CD14-positive monocyte (primary cell): ENCODE results near the gene EPHA3. TPM values are rescaled to one million over a fixed set of nuclear protein-coding genes. Genes with fewer than 3 reads are reported as not detected.
"Not testable (repeated sequence)": the region's sequence is repeated elsewhere in the genome, so short reads cannot be mapped to it uniquely, and the experiment has no call there.

ENCODE experiments used
- DNase-seq, 3 donors: peaks; one replicate each; pipeline ENCODE4 v3.0.0-alpha.2; 2011 to 2022
- H2AFZ ChIP-seq: 2 replicates; pipeline ENCODE4 v1.6.0; 2012; ENCODE audit warnings: mild to moderate bottlenecking, low read depth, low read length, inconsistent platforms; ENCODE audit not compliant: insufficient read depth, poor library complexity, severe bottlenecking
- H3K27ac ChIP-seq, 2 donors: 1 replicate in 1 of 2; 2 replicates in 1 of 2; pipeline ENCODE4 v1.5.1; 2012 to 2013; ENCODE audit warnings: low read length in 2 of 2, control low read depth in 1 of 2, inconsistent platforms in 1 of 2, low read depth in 1 of 2, mild to moderate bottlenecking in 1 of 2
- H3K27me3 ChIP-seq, 2 donors: one replicate each; pipeline versions ENCODE4 v1.6.0 to v1.6.1; 2011 to 2013; ENCODE audit warnings: low read length in 2 of 2; ENCODE audit not compliant: control insufficient read depth in 2 of 2, insufficient read depth in 2 of 2
- H3K36me3 ChIP-seq, 2 donors: replicated peaks in 1 of 2; 1 replicate in 1 of 2; 2 replicates in 1 of 2; pipeline versions ENCODE4 v1.5.1 to v1.6.1; 2012 to 2013; ENCODE audit warnings: low read length in 2 of 2, control low read depth in 1 of 2, inconsistent platforms in 1 of 2, mild to moderate bottlenecking in 1 of 2; ENCODE audit not compliant: insufficient read depth in 2 of 2, control insufficient read depth in 1 of 2
- H3K4me1 ChIP-seq, 2 donors: 1 replicate in 1 of 2; 2 replicates in 1 of 2; pipeline versions ENCODE4 v1.5.1 to v1.6.1; 2012 to 2013; ENCODE audit warnings: low read length in 2 of 2, control low read depth in 1 of 2, inconsistent platforms in 1 of 2, mild to moderate bottlenecking in 1 of 2, moderate library complexity in 1 of 2; ENCODE audit not compliant: insufficient read depth in 2 of 2, control insufficient read depth in 1 of 2
- H3K4me2 ChIP-seq: replicated peaks from 2 replicates; pipeline ENCODE3; 2012; ENCODE audit warnings: low read length, moderate library complexity, mild to moderate bottlenecking; ENCODE audit not compliant: poor library complexity, severe bottlenecking; ENCODE audit errors: extremely low read depth
- H3K4me3 ChIP-seq, 3 experiments: fragments of 200-600 bp in 1 of 3; sonication (generic) in 1 of 3; replicated peaks in 1 of 3; 1 replicate in 2 of 3; 2 replicates in 1 of 3; pipeline ENCODE4 v1.5.1; 2011 to 2013; ENCODE audit warnings: low read length in 3 of 3, mild to moderate bottlenecking in 3 of 3, control low read depth in 2 of 3, low read depth in 2 of 3, inconsistent platforms in 1 of 3, moderate library complexity in 1 of 3
- H3K79me2 ChIP-seq: 2 replicates; pipeline ENCODE4 v1.6.0; 2012; ENCODE audit warnings: mild to moderate bottlenecking, control low read depth, inconsistent platforms, low read length, moderate library complexity; ENCODE audit not compliant: insufficient read depth
- H3K9ac ChIP-seq: 2 replicates; pipeline ENCODE4 v1.6.0; 2017; ENCODE audit warnings: low read length, mild to moderate bottlenecking; ENCODE audit not compliant: insufficient read depth, poor library complexity, severe bottlenecking
- H3K9me3 ChIP-seq, 2 donors: replicated peaks in 1 of 2; 1 replicate in 1 of 2; 2 replicates in 1 of 2; pipeline versions ENCODE4 v1.5.1 to v1.6.1; 2012 to 2013; ENCODE audit warnings: low read length in 2 of 2, control low read depth in 1 of 2; ENCODE audit not compliant: control insufficient read depth in 1 of 2, insufficient read depth in 1 of 2
- H4K20me1 ChIP-seq: 2 replicates; pipeline ENCODE4 v1.6.0; 2012; ENCODE audit warnings: mild to moderate bottlenecking, low read length, control low read depth, moderate library complexity; ENCODE audit not compliant: insufficient read depth
- H3K27ac Mint-ChIP-seq, 7 donors: one replicate each; pipeline ENCODE4 v1.8.0; 2020; ENCODE audit warnings: mild to moderate bottlenecking in 7 of 7, mixed read lengths in 7 of 7, moderate library complexity in 6 of 7, inconsistent platforms in 2 of 7
- H3K27me3 Mint-ChIP-seq, 3 donors: one replicate each; pipeline ENCODE4 v1.8.0; 2021 to 2022; ENCODE audit warnings: low read depth in 3 of 3, mild to moderate bottlenecking in 3 of 3, mixed read lengths in 3 of 3, moderate library complexity in 3 of 3, inconsistent platforms in 1 of 3
- H3K36me3 Mint-ChIP-seq, 2 donors: one replicate each; pipeline ENCODE4 v1.8.0; 2020; ENCODE audit warnings: mixed read lengths in 2 of 2, inconsistent platforms in 1 of 2, mild to moderate bottlenecking in 1 of 2
- H3K4me1 Mint-ChIP-seq: one replicate; pipeline ENCODE4 v1.8.0; 2020; ENCODE audit warnings: mild to moderate bottlenecking, mixed read lengths
- H3K4me3 Mint-ChIP-seq, 2 donors: one replicate each; pipeline ENCODE4 v1.8.0; 2020; ENCODE audit warnings: mild to moderate bottlenecking in 2 of 2, mixed read lengths in 2 of 2, moderate library complexity in 1 of 2
- H3K9me3 Mint-ChIP-seq, 7 donors: one replicate each; pipeline ENCODE4 v1.8.0; 2020 to 2022; ENCODE audit warnings: mixed read lengths in 7 of 7, mild to moderate bottlenecking in 6 of 7, moderate library complexity in 6 of 7, inconsistent platforms in 2 of 7
- whole genome bisulfite sequencing: methylation state at CpG from one replicate; pipeline ENCODE4 v1.1.5; 2013; ENCODE audit warnings: missing lambda C conversion rate; ENCODE audit not compliant: insufficient coverage; 5-methylcytosine and 5-hydroxymethylcytosine counted together
- intact Hi-C, 2 donors: fragments of 100-400 bp; cut with micrococcal nuclease; formaldehyde crosslinking; loops; one replicate each; pipeline versions ENCODE4 v1.15.0 to v1.15.1; 2023
- polyA plus RNA-seq, 3 donors: library from polyadenylated mRNA; depleted of rRNA in 1 of 3; unstranded in 2 of 3; stranded (reverse) in 1 of 3; fragments of 300-500 nt in 2 of 3; fragments of >200 nt in 1 of 3; fragmentation: Illumina TruSeq in 2 of 3; gene quantifications; 1 replicate in 2 of 3; 2 replicates in 1 of 3; pipeline ENCODE4 v1.2.3, GENCODE V29; 2012 to 2021
- TF ChIP-seq, protein P1 (sequence below): fragments of 200-600 bp; IDR thresholded peaks from one replicate; pipeline ENCODE4 v1.8.0; 2022; ENCODE audit warnings: antibody characterized with exemption, mild to moderate bottlenecking

EPHA3 gene
- polyA plus RNA-seq, 3 donors = not detected

DNA sequence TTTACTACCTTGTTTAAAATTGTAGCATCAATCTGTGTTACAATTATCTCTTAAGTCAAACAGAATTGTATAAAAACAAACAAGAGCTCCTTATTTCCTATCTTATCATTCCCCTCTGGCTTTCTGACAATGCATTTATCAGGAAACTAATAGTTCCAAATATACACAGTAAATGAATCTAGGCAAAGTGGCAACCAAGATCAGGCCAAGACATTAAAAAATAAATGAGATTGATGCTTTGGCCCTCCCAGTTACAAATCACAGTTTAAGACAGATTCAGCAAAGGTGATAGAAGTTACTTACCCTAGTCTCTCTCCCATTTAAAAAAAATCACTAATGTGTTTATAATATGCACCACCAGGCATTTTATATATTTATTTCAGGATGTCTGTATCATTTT, 236.7 kb downstream of the EPHA3 start:
- Mint-ChIP-seq H3K9me3 (peaks cover 0 to 5% (median 0%) of the 10 kb centered on the region in 7 donors), H3K27me3 (no peaks in the 10 kb centered on the region), H3K4me3 (no peak overlapping the region), H3K36me3 (no peaks in the 10 kb centered on the region), H3K4me1 (no peaks in the 10 kb centered on the region), H3K27ac (no peak overlapping the region)
- Histone ChIP-seq H3K27me3 (no peaks in the 10 kb centered on the region), H3K4me3 (no peak overlapping the region), H3K9ac (no peak overlapping the region), H3K27ac (no peak overlapping the region), H3K9me3 (peaks cover 0 to 2% of the 10 kb centered on the region in 2 donors), H3K4me2 (no peak overlapping the region), H3K4me1 (no peaks in the 10 kb centered on the region), H4K20me1 (no peaks in the 10 kb centered on the region), H3K36me3 (no peaks in the 10 kb centered on the region), H2AFZ (no peak overlapping the region), H3K79me2 (no peaks in the 10 kb centered on the region)
- TF ChIP-seq, protein P1, sequence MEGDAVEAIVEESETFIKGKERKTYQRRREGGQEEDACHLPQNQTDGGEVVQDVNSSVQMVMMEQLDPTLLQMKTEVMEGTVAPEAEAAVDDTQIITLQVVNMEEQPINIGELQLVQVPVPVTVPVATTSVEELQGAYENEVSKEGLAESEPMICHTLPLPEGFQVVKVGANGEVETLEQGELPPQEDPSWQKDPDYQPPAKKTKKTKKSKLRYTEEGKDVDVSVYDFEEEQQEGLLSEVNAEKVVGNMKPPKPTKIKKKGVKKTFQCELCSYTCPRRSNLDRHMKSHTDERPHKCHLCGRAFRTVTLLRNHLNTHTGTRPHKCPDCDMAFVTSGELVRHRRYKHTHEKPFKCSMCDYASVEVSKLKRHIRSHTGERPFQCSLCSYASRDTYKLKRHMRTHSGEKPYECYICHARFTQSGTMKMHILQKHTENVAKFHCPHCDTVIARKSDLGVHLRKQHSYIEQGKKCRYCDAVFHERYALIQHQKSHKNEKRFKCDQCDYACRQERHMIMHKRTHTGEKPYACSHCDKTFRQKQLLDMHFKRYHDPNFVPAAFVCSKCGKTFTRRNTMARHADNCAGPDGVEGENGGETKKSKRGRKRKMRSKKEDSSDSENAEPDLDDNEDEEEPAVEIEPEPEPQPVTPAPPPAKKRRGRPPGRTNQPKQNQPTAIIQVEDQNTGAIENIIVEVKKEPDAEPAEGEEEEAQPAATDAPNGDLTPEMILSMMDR = no peak
- intact Hi-C loops = no loop called here
- DNase-seq = no peak

DNA sequence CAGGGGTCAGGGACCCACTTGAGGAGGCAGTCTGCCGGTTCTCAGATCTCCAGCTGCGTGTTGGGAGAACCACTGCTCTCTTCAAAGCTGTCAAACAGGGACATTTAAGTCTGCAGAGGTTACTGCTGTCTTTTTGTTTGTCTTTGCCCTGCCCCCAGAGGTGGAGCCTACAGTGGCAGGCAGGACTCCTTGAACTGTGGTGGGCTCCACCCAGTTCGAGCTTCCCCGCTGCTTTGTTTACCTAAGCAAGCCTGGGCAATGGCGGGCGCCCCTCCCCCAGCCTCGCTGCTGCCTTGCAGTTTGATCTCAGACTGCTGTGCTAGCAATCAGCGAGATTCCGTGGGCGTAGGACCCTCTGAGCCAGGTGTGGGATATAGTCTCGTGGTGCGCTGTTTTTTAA, 243.5 kb downstream of the EPHA3 start:
- H3K4me1 ChIP-seq, intact Hi-C loops, H3K4me3 Mint-ChIP-seq, H4K20me1 ChIP-seq, H3K36me3 ChIP-seq, H3K4me2 ChIP-seq, H3K9me3 ChIP-seq, H3K4me1 Mint-ChIP-seq, H3K36me3 Mint-ChIP-seq, H3K27ac Mint-ChIP-seq, H3K79me2 ChIP-seq, H3K27me3 Mint-ChIP-seq, H3K4me3 ChIP-seq, H3K27ac ChIP-seq, DNase-seq, H2AFZ ChIP-seq, H3K9me3 Mint-ChIP-seq, H3K9ac ChIP-seq, H3K27me3 ChIP-seq: not testable (repeated sequence)
- 100% methylated on average over 1 of the region's 12 CpGs for WGBS
